GM12878 (cell line): ENCODE results near the gene SLC25A13. TPM values are rescaled to one million over a fixed set of nuclear protein-coding genes. Genes with fewer than 3 reads are reported as not detected.

ENCODE experiments used
- ATAC-seq: fragments of 200-7000 bp; cut with Tn5 transposase; 3 replicates; pipeline ENCODE4 v1.9.1; 2020; ENCODE audit warnings: mild to moderate bottlenecking, moderate library complexity
- BruUV-seq: library from RNA; stranded (reverse); fragments of 400-500 nt; replicated peaks from 2 replicates; lab custom pipeline; 2021; lab: Mats Ljungman, UMichigan
- CTCF ChIA-PET: fragments of 300-600 bp; sonication (Branson Sonifier 250); formaldehyde crosslinking; extraction: SDS; loops from one replicate; lab custom pipeline; 2021; ENCODE audit warnings: inconsistent platforms; lab: Yijun Ruan, JAX
- POLR2A ChIA-PET: fragments of 350-600 bp; formaldehyde crosslinking; extraction: SDS; loops from one replicate; lab custom pipeline; 2021; ENCODE audit warnings: inconsistent platforms; lab: Charles Lee
- RAD21 ChIA-PET: fragments of 300-600 bp; sonication (Branson Sonifier 250); formaldehyde crosslinking; loops from one replicate; lab custom pipeline; 2023; ENCODE audit warnings: antibody characterized with exemption; ENCODE audit not compliant: unreplicated experiment; lab: Charles Lee
- SMC1A ChIA-PET: fragments of 300-600 bp; sonication (Branson Sonifier 250); formaldehyde crosslinking; loops from one replicate; lab custom pipeline; 2023; ENCODE audit not compliant: unreplicated experiment, uncharacterized antibody; lab: Charles Lee
- DNase-seq: peaks from one replicate; pipeline ENCODE4 v3.0.0-alpha.2; 2011; ENCODE audit warnings: low read depth, low spot score
- FAIRE-seq: peaks from 3 replicates; lab custom pipeline; 2011; peaks lifted over from hg19 to GRCh38; lab: Jason Lieb, UNC
- H2AFZ ChIP-seq: 2 replicates; pipeline ENCODE4 v1.6.0; 2011; ENCODE audit warnings: low read depth, low read length, control low read depth; ENCODE audit not compliant: control insufficient read depth
- H3K27ac ChIP-seq: 2 replicates; pipeline ENCODE4 v1.5.1; 2011; ENCODE audit warnings: control low read depth; ENCODE audit not compliant: control insufficient read depth, insufficient read depth
- H3K27me3 ChIP-seq, 2 experiments: replicated peaks in 1 of 2; 2 replicates each; pipeline versions ENCODE4 v1.6.0 to v1.6.1; 2011; ENCODE audit warnings: low read length in 1 of 2; ENCODE audit not compliant: control insufficient read depth in 2 of 2, insufficient read depth in 2 of 2
- H3K36me3 ChIP-seq, 2 experiments: 2 replicates each; pipeline ENCODE4 v1.5.1; 2011; ENCODE audit warnings: low read length in 1 of 2; ENCODE audit not compliant: control insufficient read depth in 2 of 2, insufficient read depth in 2 of 2
- H3K4me1 ChIP-seq: 2 replicates; pipeline ENCODE4 v1.6.1; 2011; ENCODE audit warnings: mild to moderate bottlenecking, low read length, moderate library complexity, mixed read lengths; ENCODE audit not compliant: control insufficient read depth, insufficient read depth
- H3K4me2 ChIP-seq: 2 replicates; pipeline ENCODE4 v1.6.0; 2011; ENCODE audit warnings: control low read depth; ENCODE audit not compliant: control insufficient read depth, insufficient read depth
- H3K4me3 ChIP-seq: fragments of 200-600 bp; sonication (generic); 2 replicates; pipeline ENCODE4 v1.5.1; 2016
- H3K79me2 ChIP-seq: 2 replicates; pipeline ENCODE4 v1.6.0; 2011; ENCODE audit warnings: low read length; ENCODE audit not compliant: control insufficient read depth, insufficient read depth
- H3K9ac ChIP-seq: 2 replicates; pipeline ENCODE4 v1.8.0; 2011; ENCODE audit warnings: low read length, control low read depth, mixed read lengths; ENCODE audit not compliant: control insufficient read depth, insufficient read depth
- H3K9me3 ChIP-seq: replicated peaks from 3 replicates; pipeline ENCODE4 v1.5.1; 2011; ENCODE audit warnings: mild to moderate bottlenecking, low read length; ENCODE audit not compliant: control insufficient read depth, insufficient read depth
- H4K20me1 ChIP-seq: 2 replicates; pipeline ENCODE4 v1.6.0; 2011; ENCODE audit not compliant: control insufficient read depth, insufficient read depth
- ATF7 ChIP-seq: fragments of 450-650 bp; IDR thresholded peaks from 2 replicates; pipeline ENCODE4 v1.6.1; 2016; ENCODE audit warnings: low read depth, mild to moderate bottlenecking
- CBFB ChIP-seq: IDR thresholded peaks from 2 replicates; pipeline ENCODE4 v1.6.1; 2016; ENCODE audit warnings: antibody characterized with exemption, low read depth
- CBX5 ChIP-seq: sonication (generic); IDR thresholded peaks from 2 replicates; pipeline ENCODE4 v1.6.1; 2016; ENCODE audit warnings: low read depth, moderate library complexity, mild to moderate bottlenecking, inconsistent platforms
- CEBPB ChIP-seq, 2 experiments: fragments of 150-350 bp in 1 of 2; IDR thresholded peaks; 2 replicates each; pipeline ENCODE4 v1.6.1; 2012 to 2014; ENCODE audit warnings: low read depth in 2 of 2, low read length in 2 of 2, borderline replicate concordance in 1 of 2, inconsistent platforms in 1 of 2
- CTCF ChIP-seq, 3 experiments: IDR thresholded peaks in 2 of 3; conservative IDR thresholded peaks in 1 of 3; 2 replicates each; pipeline ENCODE4 v1.5.1; 2011; ENCODE audit warnings: low read depth in 3 of 3, low read length in 3 of 3, mild to moderate bottlenecking in 3 of 3, control low read depth in 2 of 3, moderate library complexity in 2 of 3, inconsistent platforms in 1 of 3, mixed read lengths in 1 of 3; ENCODE audit not compliant: control insufficient read depth in 2 of 3, insufficient read depth in 1 of 3; ENCODE audit errors: extremely low read depth in 1 of 3
- IKZF1 ChIP-seq: fragments of 450-650 bp; conservative IDR thresholded peaks from 2 replicates; pipeline ENCODE4 v1.6.1; 2017; ENCODE audit warnings: antibody characterized with exemption, mild to moderate bottlenecking
- KAT2A ChIP-seq: conservative IDR thresholded peaks from 2 replicates; pipeline ENCODE4 v1.6.1; 2011; ENCODE audit warnings: low read depth, low read length; ENCODE audit not compliant: control insufficient read depth
- NFYA ChIP-seq: IDR thresholded peaks from 2 replicates; pipeline ENCODE4 v1.6.1; 2011; ENCODE audit warnings: low read depth, mild to moderate bottlenecking, low read length, improper control_type of control experiment, borderline replicate concordance
- PBX3 ChIP-seq: IDR thresholded peaks from 2 replicates; pipeline ENCODE4 v1.6.1; 2011; ENCODE audit warnings: mild to moderate bottlenecking, low read depth, low read length, moderate library complexity; ENCODE audit not compliant: insufficient replicate concordance
- POLR2AphosphoS2 ChIP-seq: IDR thresholded peaks from 2 replicates; pipeline ENCODE4 v1.6.1; 2011; ENCODE audit warnings: low read depth, mild to moderate bottlenecking, low read length, improper control_type of control experiment, moderate library complexity
- POU2F2 ChIP-seq: IDR thresholded peaks from 3 replicates; pipeline ENCODE4 v1.6.1; 2011; ENCODE audit warnings: low read depth, mild to moderate bottlenecking, low read length, borderline replicate concordance
- SKIL ChIP-seq: fragments of 450-650 bp; IDR thresholded peaks from 2 replicates; pipeline ENCODE4 v1.6.1; 2017; ENCODE audit warnings: mild to moderate bottlenecking, low read depth, inconsistent platforms; ENCODE audit not compliant: poor library complexity, severe bottlenecking
- SPI1 ChIP-seq: IDR thresholded peaks from 2 replicates; pipeline ENCODE4 v1.6.1; 2011; ENCODE audit warnings: low read depth, mild to moderate bottlenecking, low read length, moderate library complexity, borderline replicate concordance; ENCODE audit not compliant: insufficient read depth
- STAT1 ChIP-seq: fragments of 450-650 bp; conservative IDR thresholded peaks from 2 replicates; pipeline ENCODE4 v1.6.1; 2014; ENCODE audit warnings: antibody characterized with exemption, mild to moderate bottlenecking
- USF2 ChIP-seq: IDR thresholded peaks from 2 replicates; pipeline ENCODE4 v1.6.1; 2011; ENCODE audit warnings: low read depth, low read length, improper control_type of control experiment, borderline replicate concordance
- WRNIP1 ChIP-seq: IDR thresholded peaks from 2 replicates; pipeline ENCODE4 v1.6.1; 2011; ENCODE audit warnings: low read depth, low read length, improper control_type of control experiment, borderline replicate concordance
- ZNF24 ChIP-seq: fragments of 450-650 bp; IDR thresholded peaks from 2 replicates; pipeline ENCODE4 v1.6.1; 2017; ENCODE audit warnings: antibody characterized with exemption, mild to moderate bottlenecking
- in situ Hi-C: fragments of 300-500 bp; cut with MboI; formaldehyde crosslinking; loops from 9 replicates; pipeline ENCODE4 v1.14.3; 2018; ENCODE audit warnings: mixed read lengths
- intact Hi-C: fragments of 100-400 bp; cut with micrococcal nuclease; formaldehyde crosslinking; loops from one replicate; pipeline ENCODE4 v1.14.2; 2022; ENCODE audit not compliant: unreplicated experiment
- polyA plus RNA-seq, 11 experiments: library from polyadenylated mRNA; depleted of rRNA in 4 of 11; unstranded in 6 of 11; stranded (reverse) in 5 of 11; fragments of >200 nt; fragmentation: Nextera tagmentation in 4 of 11; fragmentation: Illumina TruSeq in 1 of 11; extraction: Ambion mirVana in 4 of 11; extraction: Trizol in 1 of 11; gene quantifications; 1 replicate in 1 of 11; 2 replicates in 10 of 11; pipeline versions ENCODE4 v1.2.1 to v1.2.3, GENCODE V29; 2011 to 2016; ENCODE audit warnings: inconsistent platforms in 2 of 11, missing spikeins in 2 of 11, low read depth in 1 of 11
- total RNA-seq, 4 experiments: library from RNA; depleted of rRNA in 3 of 4; stranded (reverse); fragments of >200 nt in 3 of 4; fragmentation: Illumina TruSeq in 1 of 4; extraction: Trizol in 1 of 4; gene quantifications; 2 replicates each; pipeline versions ENCODE4 v1.2.1 to v1.2.3, GENCODE V29; 2013 to 2021

SLC25A13 gene
- total and polyA plus RNA-seq, 10 of the 15 experiments (the other 5 are each of a cell fraction or from before 2014, with no cell fraction given): 7.0 to 24.7 (median 18.6) TPM

- ATAC-seq (no peak), DNase-seq (no peak), FAIRE-seq (no peak)
- Histone ChIP-seq H3K9ac (no peak overlapping the region), H3K36me3 (no peaks in the 10 kb centered on the region), H3K4me2 (no peak overlapping the region), H3K79me2 (no peaks in the 10 kb centered on the region), H2AFZ (no peak overlapping the region), H3K27ac (no peak overlapping the region), H3K4me3 (no peak overlapping the region), H3K4me1 (no peaks in the 10 kb centered on the region), H4K20me1 (no peaks in the 10 kb centered on the region), H3K9me3 (no peaks in the 10 kb centered on the region), H3K27me3 (no peaks in the 10 kb centered on the region; a peak in 1 of 4 replicates)
- BruUV-seq: no TSS peak
- in situ Hi-C loops (no loop called here), intact Hi-C loops (no loop called here)
- CTCF ChIA-PET: interaction anchor here (0.6 to 1.5 kb wide), 3 partner anchors 9 to 690 kb away, joined by 3 to 4 read pairs (median 3); no protein-coding TSS in a partner anchor
- SMC1A ChIA-PET: no interaction called here
- RAD21 ChIA-PET: no interaction called here
- POLR2A ChIA-PET: interaction anchor here (0.6 kb wide), 1 partner anchor 52 kb away, joined by 3 read pairs; no protein-coding TSS in a partner anchor
- TF ChIP-seq ATF7 (no peak), KAT2A (no peak), CBFB (no peak), SPI1 (no peak), PBX3 (no peak), NFYA (no peak), USF2 (no peak), SKIL (no peak), CBX5 (no peak), CEBPB (IDR thresholded peaks at IDR 0.05; ENCODE audit: borderline replicate concordance in 1 of 2, low read depth in 2 of 2, low read length in 2 of 2) (no peak), STAT1 (no peak), POU2F2 (no peak), POLR2AphosphoS2 (no peak), ZNF24 (no peak), WRNIP1 (no peak), CTCF (IDR thresholded peaks at IDR 0.05 in 2 of 3, conservative IDR thresholded peaks at IDR 0.05 in 1 of 3; ENCODE audit: control insufficient read depth in 2 of 3, extremely low read depth in 1 of 3, insufficient read depth in 1 of 3, low read depth in 3 of 3, low read length in 3 of 3) (no peak), IKZF1 (no peak)
Observed at GRCh38 chr7:96337519-96337918, 15.6 kb upstream of the SLC25A13 start.
